DOHH2 (cell line): ENCODE measurements around the gene KRTAP10-10.

Experiments used
- EZH2phosphoT487 ChIP-seq: fragments of 200-600 bp; sonication (generic); IDR thresholded peaks from 2 replicates; pipeline ENCODE4 v1.6.1; 2017; ENCODE audit warnings: borderline replicate concordance, mild to moderate bottlenecking, antibody characterized with exemption, low read length, moderate library complexity, mixed read lengths
- TF ChIP-seq, protein P1 (sequence below): fragments of 200-600 bp; sonication (generic); IDR thresholded peaks from one replicate; pipeline ENCODE4 v1.5.1; 2014; ENCODE audit warnings: antibody characterized with exemption, mild to moderate bottlenecking, low read depth, low read length; ENCODE audit not compliant: poor library complexity, severe bottlenecking

DNA sequence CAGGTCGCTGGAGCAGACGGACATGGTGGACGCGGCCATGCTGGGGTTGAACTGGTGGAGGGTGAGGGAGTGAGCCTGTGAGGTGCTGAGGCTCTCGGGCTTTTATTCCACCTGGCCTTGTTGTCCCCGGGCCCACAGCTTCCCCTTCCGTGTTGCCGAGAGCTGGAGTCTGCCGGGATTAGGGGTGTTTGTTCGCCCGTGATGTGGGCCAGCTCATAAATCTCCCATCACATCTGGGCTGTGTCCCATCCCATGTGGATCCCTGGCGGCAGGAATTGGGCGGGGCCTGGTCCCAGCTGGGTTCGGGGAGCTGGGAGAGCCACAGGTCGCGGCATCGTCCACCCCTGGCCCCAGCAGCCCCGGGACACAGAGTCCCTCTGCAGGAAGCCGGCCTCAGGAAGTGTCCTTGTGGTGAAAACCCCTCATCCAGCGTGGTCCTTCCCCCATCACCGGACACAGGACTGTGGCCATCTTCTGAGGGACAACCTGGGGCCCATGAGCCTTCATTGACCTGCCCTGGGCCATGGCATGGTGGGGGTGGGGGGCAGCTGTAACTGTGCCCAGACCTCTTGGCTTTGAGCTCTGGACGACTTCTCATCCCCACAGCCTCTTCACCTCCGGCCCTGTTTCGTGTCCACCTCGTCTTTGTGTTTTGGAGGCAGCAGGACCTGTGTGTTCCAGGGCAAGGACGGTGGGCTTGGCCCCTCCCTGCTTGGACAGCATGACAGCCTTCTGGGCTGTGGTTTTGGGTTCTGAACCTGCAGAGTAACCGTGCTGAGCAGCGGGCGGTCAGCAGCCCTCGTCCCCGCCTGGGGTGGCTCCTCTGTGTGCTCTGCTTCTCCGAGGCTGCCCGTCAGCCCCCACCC, 44.5 kb upstream of the KRTAP10-10 start, which contains the start of gene KRTAP10-6:
- TF ChIP-seq, protein P1, sequence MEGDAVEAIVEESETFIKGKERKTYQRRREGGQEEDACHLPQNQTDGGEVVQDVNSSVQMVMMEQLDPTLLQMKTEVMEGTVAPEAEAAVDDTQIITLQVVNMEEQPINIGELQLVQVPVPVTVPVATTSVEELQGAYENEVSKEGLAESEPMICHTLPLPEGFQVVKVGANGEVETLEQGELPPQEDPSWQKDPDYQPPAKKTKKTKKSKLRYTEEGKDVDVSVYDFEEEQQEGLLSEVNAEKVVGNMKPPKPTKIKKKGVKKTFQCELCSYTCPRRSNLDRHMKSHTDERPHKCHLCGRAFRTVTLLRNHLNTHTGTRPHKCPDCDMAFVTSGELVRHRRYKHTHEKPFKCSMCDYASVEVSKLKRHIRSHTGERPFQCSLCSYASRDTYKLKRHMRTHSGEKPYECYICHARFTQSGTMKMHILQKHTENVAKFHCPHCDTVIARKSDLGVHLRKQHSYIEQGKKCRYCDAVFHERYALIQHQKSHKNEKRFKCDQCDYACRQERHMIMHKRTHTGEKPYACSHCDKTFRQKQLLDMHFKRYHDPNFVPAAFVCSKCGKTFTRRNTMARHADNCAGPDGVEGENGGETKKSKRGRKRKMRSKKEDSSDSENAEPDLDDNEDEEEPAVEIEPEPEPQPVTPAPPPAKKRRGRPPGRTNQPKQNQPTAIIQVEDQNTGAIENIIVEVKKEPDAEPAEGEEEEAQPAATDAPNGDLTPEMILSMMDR = no peak
- no peak for TF ChIP-seq EZH2phosphoT487
